Erythroblast (primary cell): ENCODE data around the gene TBCCD1.

Experiments
- DNase-seq, 2 experiments: peaks; one replicate each; lab custom pipeline; 2025; lab: John Stamatoyannopoulos, UW
- GATA1 ChIP-seq: IDR thresholded peaks from 2 replicates; pipeline ENCODE4 v1.6.1; 2011; ENCODE audit warnings: low read depth, mild to moderate bottlenecking, control low read depth, low read length, moderate library complexity
- POLR2A ChIP-seq: IDR thresholded peaks from 2 replicates; pipeline ENCODE4 v1.6.1; 2011; ENCODE audit warnings: mild to moderate bottlenecking, low read length

Gene TBCCD1

GRCh38 chr3:186567072-186567921 is at the start of gene TBCCD1:
TBCCD1 (minus strand) TSS chr3:186567339; CDS start chr3:186564329, 3,010 bp downstream.
- TF ChIP-seq GATA1: no peak
- peak; percentile 99 for TF ChIP-seq POLR2A
- peak; percentile 94 to 97 for DNase-seq

DNA sequence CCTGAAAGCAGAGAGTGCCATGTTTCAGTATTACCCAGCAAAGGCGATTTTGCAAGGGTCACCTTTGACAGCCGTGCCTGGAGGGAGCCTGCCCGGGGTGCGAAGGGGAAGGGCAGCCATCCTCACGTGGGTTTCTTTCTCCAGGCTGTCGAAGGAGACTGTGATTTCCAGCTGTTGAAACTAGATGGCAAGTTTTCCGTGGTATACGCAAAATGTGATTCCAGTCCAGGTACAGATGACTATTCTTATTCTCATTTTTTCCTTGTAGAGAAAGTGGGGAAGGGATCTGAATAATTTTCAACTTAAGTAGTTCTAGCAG is 49.1 kb upstream of the TBCCD1 start:
- TF ChIP-seq GATA1: no peak
- no peak for TF ChIP-seq POLR2A
- DNase-seq: no peak

DNA sequence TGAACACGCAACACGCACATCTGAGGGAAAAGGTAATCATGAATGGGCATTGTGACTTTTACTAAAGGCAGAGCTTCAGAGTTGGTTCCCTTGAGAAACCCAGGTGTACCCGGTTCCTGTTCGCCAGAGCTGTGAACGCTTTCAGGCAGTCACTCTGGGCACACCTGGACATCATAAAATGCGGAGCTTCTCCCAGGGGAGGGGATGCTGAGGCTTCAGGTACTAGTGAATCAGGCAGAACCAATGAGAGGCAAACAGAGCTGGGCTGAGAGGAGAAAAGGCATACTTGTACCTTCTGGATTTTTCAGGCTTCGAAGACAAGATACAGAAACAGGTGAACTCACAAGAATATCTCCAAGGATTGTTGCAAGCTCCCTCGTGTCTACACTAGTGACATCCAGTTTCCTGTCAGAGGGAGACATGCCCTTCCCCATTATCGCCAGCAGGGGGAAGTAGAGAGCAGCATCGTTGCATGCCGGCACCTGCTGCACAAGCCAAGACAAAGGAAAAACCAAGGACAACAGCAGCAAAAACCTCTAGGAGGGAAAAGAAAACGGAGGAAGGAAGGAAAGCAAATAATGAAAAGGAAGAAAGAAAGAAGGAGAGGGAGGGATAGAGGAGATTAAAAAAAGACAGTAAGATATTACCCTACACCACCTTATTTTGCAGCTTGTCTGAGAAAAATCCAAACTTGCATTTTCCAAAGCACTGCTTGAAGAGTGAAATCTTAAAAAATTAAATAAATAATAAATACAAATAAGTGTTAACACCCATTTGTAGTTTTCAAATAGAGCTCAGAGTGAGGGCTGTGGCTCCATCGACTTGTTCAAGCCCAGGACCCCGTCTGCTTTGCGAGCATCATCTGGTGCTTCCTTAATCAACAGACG is 47.7 kb upstream of the TBCCD1 start:
- TF ChIP-seq POLR2A: no peak
- no peak for TF ChIP-seq GATA1
- peak; percentile 64 to 82 for DNase-seq

GRCh38 chr3:186614266-186614596 is 47.1 kb upstream of the TBCCD1 start:
- no peak for DNase-seq

DNA sequence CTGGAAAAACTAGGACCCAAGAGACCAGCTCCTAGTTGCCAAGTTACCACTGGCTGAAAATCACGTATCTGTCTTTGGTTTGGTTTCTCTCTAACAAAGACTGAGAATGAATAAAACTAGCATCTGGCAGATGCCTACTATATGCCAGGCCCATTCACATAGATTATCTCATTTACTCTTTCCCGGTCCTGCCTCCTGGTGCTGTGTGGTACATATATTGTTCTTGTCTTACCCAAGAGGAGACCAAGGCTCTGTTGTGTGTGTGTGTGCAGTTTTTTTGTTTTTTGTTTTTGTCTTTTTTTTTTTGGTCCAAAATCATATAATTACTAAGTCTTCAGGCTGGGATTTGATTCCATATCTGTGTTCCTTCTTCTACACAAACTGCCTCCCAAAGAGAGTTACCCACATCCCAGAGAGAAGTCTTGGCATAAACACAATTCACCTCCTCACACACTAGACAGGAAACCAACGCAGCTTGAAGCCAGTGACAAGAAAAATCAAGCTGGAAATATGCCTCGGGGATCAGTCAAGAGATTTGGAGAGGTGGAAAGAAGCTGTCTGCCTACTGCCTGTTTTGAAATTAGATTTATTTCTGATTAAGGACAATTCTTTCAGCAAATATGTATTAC is 46.6 kb upstream of the TBCCD1 start:
- DNase-seq: no peak
- TF ChIP-seq POLR2A (no peak), GATA1 (no peak)

More at GRCh38 chr3:186614266-186614596, 47.1 kb upstream of the TBCCD1 start:
- TF ChIP-seq GATA1 (no peak), POLR2A (no peak)

- DNase-seq: no peak
- TF ChIP-seq POLR2A: no peak
- no peak for TF ChIP-seq GATA1
Observed at GRCh38 chr3:186612721-186613636, 45.8 kb upstream of the TBCCD1 start, which contains the start of gene AHSG. AHSG (plus strand) TSS chr3:186613060; CDS start chr3:186613142, 82 bp downstream.

- no peak for TF ChIP-seq POLR2A
- no peak for TF ChIP-seq GATA1
- DNase-seq: no peak
Observed at GRCh38 chr3:186612065-186612464, 44.9 kb upstream of the TBCCD1 start.

DNA sequence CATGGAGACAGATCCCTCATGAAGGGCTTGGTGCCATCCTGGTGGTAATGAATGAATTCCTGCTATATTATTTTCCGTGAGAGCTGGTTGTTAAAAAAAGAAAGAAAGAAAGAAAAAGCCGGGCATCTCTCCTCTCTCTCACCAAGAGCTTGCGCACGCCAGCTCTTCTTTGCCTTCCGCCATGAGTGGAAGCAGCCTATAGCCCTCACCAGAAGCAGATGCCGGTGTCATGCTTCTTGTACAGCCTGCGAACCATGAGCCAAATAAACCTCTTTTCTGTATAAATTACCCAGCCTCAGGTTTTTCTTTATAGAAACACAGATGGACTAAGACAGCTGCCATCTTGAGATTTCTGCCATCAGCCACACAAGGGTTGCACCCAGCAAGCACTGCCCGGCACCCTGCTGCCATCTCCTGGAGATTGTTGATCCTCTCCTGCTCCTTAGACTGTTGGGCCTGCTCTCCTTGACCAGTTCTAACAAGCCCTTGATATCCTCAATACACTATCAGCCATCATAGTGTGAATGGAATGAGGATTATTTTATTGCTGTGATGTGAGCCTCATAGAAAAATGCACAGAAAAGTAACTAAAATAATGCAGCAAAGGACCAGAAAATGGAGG is 42.2 kb upstream of the TBCCD1 start:
- DNase-seq: peak; percentile 21 to 24

GRCh38 chr3:186608624-186609215 is 41.6 kb upstream of the TBCCD1 start:
- TF ChIP-seq GATA1: no peak
- TF ChIP-seq POLR2A: no peak
- DNase-seq: no peak

More for the DNA sequence above, 42.2 kb upstream of the TBCCD1 start:
- TF ChIP-seq POLR2A (no peak), GATA1 (no peak)

GRCh38 chr3:186605561-186606545 is 38.7 kb upstream of the TBCCD1 start:
- no peak for TF ChIP-seq GATA1
- no peak for TF ChIP-seq POLR2A
- no peak for DNase-seq

DNA sequence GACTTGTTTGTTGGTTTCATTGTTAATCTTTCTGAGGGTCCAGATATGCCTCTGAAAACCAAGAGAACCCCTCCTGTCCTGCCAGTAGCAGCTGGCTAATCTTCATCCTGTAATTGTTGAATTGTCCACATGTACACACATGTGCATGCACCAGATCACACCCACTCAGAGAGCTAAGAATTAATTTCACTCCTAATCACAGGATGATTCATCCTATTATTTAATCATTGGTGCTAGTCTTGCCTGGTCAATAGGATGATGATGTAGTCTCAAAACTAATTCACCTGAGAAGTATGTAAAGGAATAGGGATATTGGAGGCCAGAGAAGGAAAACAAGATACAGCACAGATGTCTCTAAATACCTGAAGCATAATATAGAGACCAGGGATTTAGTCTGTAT is 37.9 kb upstream of the TBCCD1 start:
- TF ChIP-seq POLR2A (no peak), GATA1 (no peak)
- DNase-seq: no peak
